Neural cell (in vitro differentiated cells): Measurements from ENCODE around the gene DOK6. TPM values are rescaled to one million over a fixed set of nuclear protein-coding genes. Genes with fewer than 3 reads are reported as not detected.
"Not testable (repeated sequence)": the region's sequence is repeated elsewhere in the genome, so short reads cannot be mapped to it uniquely, and the experiment has no call there.

ENCODE experiments used
- H2AFZ ChIP-seq: fragments of 200-600, 300-800 bp; sonication (generic), shearing (Covaris generic); 2 replicates; pipeline ENCODE4 v1.6.0; 2014; ENCODE audit warnings: low read depth, mild to moderate bottlenecking, antibody characterized with exemption, low read length, moderate library complexity
- H3F3A ChIP-seq: fragments of 200-600 bp; shearing (Covaris generic); 2 replicates; pipeline ENCODE4 v1.6.1; 2016; ENCODE audit warnings: mild to moderate bottlenecking, moderate library complexity, mixed read lengths, antibody characterized with exemption, low read length; ENCODE audit not compliant: insufficient read depth, poor library complexity, severe bottlenecking
- H3K27ac ChIP-seq: fragments of 200-600, 300-800 bp; sonication (generic), shearing (Covaris generic); 2 replicates; pipeline ENCODE4 v1.5.1; 2014; ENCODE audit warnings: mild to moderate bottlenecking, low read length, moderate library complexity
- H3K27me3 ChIP-seq: fragments of 300-800, 200-600 bp; sonication (generic), shearing (Covaris generic); 2 replicates; pipeline ENCODE4 v1.6.0; 2014; ENCODE audit warnings: mild to moderate bottlenecking, low read depth, low read length, moderate library complexity; ENCODE audit not compliant: insufficient read depth
- H3K36me3 ChIP-seq: fragments of 300-800, 200-600 bp; sonication (generic), shearing (Covaris generic); 2 replicates; pipeline ENCODE4 v1.5.1; 2014; ENCODE audit warnings: mild to moderate bottlenecking, antibody characterized with exemption, low read length, moderate library complexity; ENCODE audit not compliant: insufficient read depth
- H3K4me2 ChIP-seq: fragments of 300-800, 200-600 bp; sonication (generic), shearing (Covaris generic); 2 replicates; pipeline ENCODE4 v1.6.0; 2014; ENCODE audit warnings: mild to moderate bottlenecking, low read length
- H3K4me3 ChIP-seq: fragments of 300-800, 200-600 bp; sonication (generic), shearing (Covaris generic); 2 replicates; pipeline ENCODE4 v1.5.1; 2014; ENCODE audit warnings: mild to moderate bottlenecking, low read length, moderate library complexity
- H3K79me2 ChIP-seq: fragments of 200-600 bp; shearing (Covaris generic); replicated peaks from 2 replicates; pipeline ENCODE4 v1.6.0; 2014; ENCODE audit warnings: mild to moderate bottlenecking, low read length, moderate library complexity; ENCODE audit not compliant: insufficient read depth
- H3K9ac ChIP-seq: fragments of 300-800, 200-600 bp; sonication (generic), shearing (Covaris generic); 2 replicates; pipeline ENCODE4 v1.6.1; 2016; ENCODE audit warnings: mild to moderate bottlenecking, low read length, mixed read lengths
- H3K9me2 ChIP-seq: fragments of 200-600 bp; shearing (Covaris generic); 2 replicates; pipeline ENCODE4 v1.6.1; 2016; ENCODE audit warnings: mild to moderate bottlenecking, low read length, mixed read lengths; ENCODE audit not compliant: insufficient read depth
- H3K9me3 ChIP-seq: fragments of 200-600, 300-800 bp; sonication (generic), shearing (Covaris generic); 2 replicates; pipeline ENCODE4 v1.6.1; 2016; ENCODE audit warnings: mild to moderate bottlenecking, mixed run types, low read length, moderate library complexity, mixed read lengths
- H4K20me1 ChIP-seq: fragments of 200-600 bp; shearing (Covaris generic); 2 replicates; pipeline ENCODE4 v1.6.1; 2016; ENCODE audit warnings: mild to moderate bottlenecking, mixed run types; ENCODE audit not compliant: insufficient read depth
- CTCF ChIP-seq: fragments of 450-650 bp; IDR thresholded peaks from 2 replicates; pipeline ENCODE4 v1.5.1; 2014; ENCODE audit warnings: antibody characterized with exemption, mild to moderate bottlenecking, moderate library complexity; ENCODE audit not compliant: poor library complexity, severe bottlenecking
- EP300 ChIP-seq: fragments of 450-650 bp; conservative IDR thresholded peaks from 2 replicates; pipeline ENCODE4 v1.6.1; 2014; ENCODE audit warnings: antibody characterized with exemption, mild to moderate bottlenecking, moderate library complexity; ENCODE audit not compliant: poor library complexity, severe bottlenecking
- MXI1 ChIP-seq: fragments of 450-650 bp; conservative IDR thresholded peaks from 2 replicates; pipeline ENCODE4 v1.6.1; 2014; ENCODE audit warnings: antibody characterized with exemption, mild to moderate bottlenecking; ENCODE audit not compliant: poor library complexity, severe bottlenecking
- POLR2AphosphoS5 ChIP-seq: IDR thresholded peaks from 2 replicates; pipeline ENCODE4 v1.6.1; 2012
- RAD21 ChIP-seq: fragments of 450-650 bp; conservative IDR thresholded peaks from 2 replicates; pipeline ENCODE4 v1.6.1; 2014; ENCODE audit warnings: antibody characterized with exemption, mild to moderate bottlenecking, moderate library complexity
- REST ChIP-seq: IDR thresholded peaks from 2 replicates; pipeline ENCODE4 v1.6.1; 2012; ENCODE audit warnings: borderline replicate concordance
- SMC3 ChIP-seq: fragments of 450-650 bp; conservative IDR thresholded peaks from 2 replicates; pipeline ENCODE4 v1.6.1; 2014; ENCODE audit warnings: antibody characterized with exemption, mild to moderate bottlenecking, moderate library complexity; ENCODE audit not compliant: poor library complexity
- TAF1 ChIP-seq: IDR thresholded peaks from 2 replicates; pipeline ENCODE4 v1.6.1; 2012; ENCODE audit warnings: low read depth
- polyA plus RNA-seq: library from polyadenylated mRNA; depleted of rRNA; stranded (reverse); fragments of >200 nt; gene quantifications from 2 replicates; pipeline ENCODE4 v1.2.3, GENCODE V29; 2014

The DOK6 gene
- polyA plus RNA-seq, 1 donor from 2014 or later = 9.7 TPM

- no peak overlapping the region for H3K27ac ChIP-seq
- no peak for TF ChIP-seq POLR2AphosphoS5
- no peak for TF ChIP-seq RAD21
- H2AFZ ChIP-seq = no peak overlapping the region
Measured at GRCh38 chr18:69357590-69357989, 43.1 kb upstream of the DOK6 start.

GRCh38 chr18:69358212-69358895, 42.3 kb upstream of the DOK6 start:
- H4K20me1 ChIP-seq = no peaks in the 10 kb centered on the region
- H3K9ac ChIP-seq = no peak overlapping the region
- H2AFZ ChIP-seq = no peak overlapping the region
- no peaks in the 10 kb centered on the region for H3K9me2 ChIP-seq
- no peak for TF ChIP-seq CTCF
- TF ChIP-seq SMC3 = no peak
- no peak for TF ChIP-seq EP300
- TF ChIP-seq POLR2AphosphoS5 = no peak
- TF ChIP-seq MXI1 = no peak
- no peak for TF ChIP-seq TAF1
- H3K36me3 ChIP-seq = no peaks in the 10 kb centered on the region
- H3F3A ChIP-seq = no peaks in the 10 kb centered on the region
- no peaks in the 10 kb centered on the region for H3K27me3 ChIP-seq
- H3K4me2 ChIP-seq = no peak overlapping the region
- no peak overlapping the region for H3K4me3 ChIP-seq
- H3K27ac ChIP-seq = no peak overlapping the region
- H3K9me3 ChIP-seq = no peaks in the 10 kb centered on the region
- no peaks in the 10 kb centered on the region for H3K79me2 ChIP-seq

More at GRCh38 chr18:69357590-69357989, 43.1 kb upstream of the DOK6 start:
- Histone ChIP-seq H3K9me3 (no peaks in the 10 kb centered on the region), H3K4me2 (no peak overlapping the region), H3K79me2 (no peaks in the 10 kb centered on the region), H3K9ac (no peak overlapping the region), H4K20me1 (no peaks in the 10 kb centered on the region), H3K36me3 (no peaks in the 10 kb centered on the region), H3F3A (no peaks in the 10 kb centered on the region), H3K9me2 (no peaks in the 10 kb centered on the region), H3K4me3 (no peak overlapping the region), H3K27me3 (no peaks in the 10 kb centered on the region)

- not testable (repeated sequence) for H3F3A ChIP-seq, H3K4me2 ChIP-seq, H3K79me2 ChIP-seq, H3K36me3 ChIP-seq, H3K27me3 ChIP-seq, H4K20me1 ChIP-seq, H2AFZ ChIP-seq, H3K9me2 ChIP-seq, H3K9ac ChIP-seq, H3K27ac ChIP-seq, H3K9me3 ChIP-seq, H3K4me3 ChIP-seq
Measured at GRCh38 chr18:69359768-69360167, 40.9 kb upstream of the DOK6 start.

- H3K79me2 ChIP-seq = no peaks in the 10 kb centered on the region
- H3K27ac ChIP-seq = no peak overlapping the region
- no peaks in the 10 kb centered on the region for H3F3A ChIP-seq
- H3K27me3 ChIP-seq = no peaks in the 10 kb centered on the region
- H4K20me1 ChIP-seq = no peaks in the 10 kb centered on the region
- no peak overlapping the region for H3K4me2 ChIP-seq
- H2AFZ ChIP-seq = no peak overlapping the region
- no peak overlapping the region for H3K9ac ChIP-seq
- H3K9me3 ChIP-seq = no peaks in the 10 kb centered on the region
- TF ChIP-seq EP300 (no peak), SMC3 (no peak), REST (no peak), POLR2AphosphoS5 (no peak)
- H3K9me2 ChIP-seq = no peaks in the 10 kb centered on the region
- no peak overlapping the region for H3K4me3 ChIP-seq
- H3K36me3 ChIP-seq = no peaks in the 10 kb centered on the region
Measured at GRCh38 chr18:69364930-69365329, 35.8 kb upstream of the DOK6 start.
